Measurements from ENCODE around the gene NOVA2. TPM values are rescaled to one million over a fixed set of nuclear protein-coding genes. Genes with fewer than 3 reads are reported as not detected.

Gene NOVA2
- total and polyA plus RNA-seq, 2 of the 8 experiments (the other 6 are each of a cell fraction or from before 2014, with no cell fraction given), result 3.2 to 24.6 TPM

GRCh38 chr19:45953676-45954075, 20.0 kb downstream of the NOVA2 start (continued):
- no peak for TF ChIP-seq RFX5 (IDR thresholded peaks at IDR 0.05; ENCODE audit: borderline replicate concordance, low read depth, low read length)
